ENCODE data around the gene NTRK2. TPM values are rescaled to one million over a fixed set of nuclear protein-coding genes. Genes with fewer than 3 reads are reported as not detected.

Gene NTRK2
- total and polyA plus RNA-seq, 2 experiments from 2014 or later = 0.03 TPM; not detected in 1

- Mint-ChIP-seq H3K9me3 (no peaks in the 10 kb centered on the region), H3K36me3 (ENCODE audit: low read depth) (no peaks in the 10 kb centered on the region)
These were observed 12.2 kb downstream of the NTRK2 start for GRCh38 chr9:84681516-84682285.

GRCh38 chr9:84686068-84686467, 16.5 kb downstream of the NTRK2 start:
- Histone ChIP-seq H3F3A (replicated peaks; ENCODE audit: low read depth) (no peaks in the 10 kb centered on the region), H3K27ac (ENCODE audit: low read depth) (no peak overlapping the region), H4K20me1 (replicated peaks; ENCODE audit: insufficient read depth) (no peaks in the 10 kb centered on the region), H3K36me3 (ENCODE audit: insufficient read depth) (no peaks in the 10 kb centered on the region), H3K4me3 (no peak overlapping the region), H3K27me3 (ENCODE audit: insufficient read depth) (no peaks in the 10 kb centered on the region), H3K79me2 (replicated peaks; ENCODE audit: insufficient read depth) (no peaks in the 10 kb centered on the region), H2AFZ (no peak overlapping the region), H3K4me1 (ENCODE audit: insufficient read depth) (no peaks in the 10 kb centered on the region), H3K9me2 (ENCODE audit: insufficient read depth) (no peaks in the 10 kb centered on the region; the same call in 1 of the 2 replicates), H3K4me2 (no peak overlapping the region)
- H3K27me3 Mint-ChIP-seq (ENCODE audit: insufficient read depth, low read depth, poor library complexity) = no peaks in the 10 kb centered on the region
- ATAC-seq (no peak), DNase-seq (ENCODE audit: low spot score) (no peak)
- H3K4me3 Mint-ChIP-seq = no peak overlapping the region
- H3K36me3 Mint-ChIP-seq (ENCODE audit: low read depth) = no peaks in the 10 kb centered on the region
- no peak overlapping the region; the same call in 1 of the 2 replicates for H3K27ac Mint-ChIP-seq
- no peaks in the 10 kb centered on the region for H3K4me1 Mint-ChIP-seq
- no peaks in the 10 kb centered on the region for H3K9me3 Mint-ChIP-seq
- TF ChIP-seq ETS1 (IDR thresholded peaks at IDR 0.05) (no peak), STAT1 (IDR thresholded peaks at IDR 0.05; ENCODE audit: unreplicated experiment) (no peak), NANOG (IDR thresholded peaks at IDR 0.05; ENCODE audit: borderline replicate concordance) (no peak), POLR2AphosphoS5 (IDR thresholded peaks at IDR 0.05; ENCODE audit: low read depth) (no peak), CTCF (conservative IDR thresholded peaks at IDR 0.05; ENCODE audit: low read depth in 2 of 2) (no peak), ZNF331 (CRISPR knock-in tag; IDR thresholded peaks at IDR 0.05; ENCODE audit: low read depth) (no peak), CREB1 (CRISPR knock-in tag; IDR thresholded peaks at IDR 0.05; ENCODE audit: low read depth) (no peak), EZH2 (IDR thresholded peaks at IDR 0.05; ENCODE audit: low read depth, unreplicated experiment) (no peak), JUNB (IDR thresholded peaks at IDR 0.05; ENCODE audit: unreplicated experiment) (no peak), ZNF114 (CRISPR knock-in tag; IDR thresholded peaks at IDR 0.05) (no peak)

More at GRCh38 chr9:84681516-84682285, 12.2 kb downstream of the NTRK2 start:
- Mint-ChIP-seq H3K27me3 (ENCODE audit: insufficient read depth, low read depth, poor library complexity) (peaks cover 3% of the 10 kb centered on the region), H3K4me1 (no peaks in the 10 kb centered on the region), H3K4me3 (no peak overlapping the region), H3K27ac (no peak overlapping the region)
- Histone ChIP-seq H4K20me1 (replicated peaks; ENCODE audit: insufficient read depth) (no peaks in the 10 kb centered on the region), H3K79me2 (replicated peaks; ENCODE audit: insufficient read depth) (no peaks in the 10 kb centered on the region), H2AFZ (no peak overlapping the region), H3K9me2 (ENCODE audit: insufficient read depth) (no peaks in the 10 kb centered on the region), H3K4me3 (no peak overlapping the region), H3K4me1 (ENCODE audit: insufficient read depth) (no peaks in the 10 kb centered on the region), H3K27ac (ENCODE audit: low read depth) (no peak overlapping the region), H3F3A (replicated peaks; ENCODE audit: low read depth) (no peaks in the 10 kb centered on the region), H3K36me3 (ENCODE audit: insufficient read depth) (no peaks in the 10 kb centered on the region), H3K27me3 (ENCODE audit: insufficient read depth) (no peaks in the 10 kb centered on the region), H3K4me2 (no peak overlapping the region)
- DNase-seq (ENCODE audit: low spot score) (no peak), ATAC-seq (no peak)
- TF ChIP-seq EZH2phosphoT487 (IDR thresholded peaks at IDR 0.05; ENCODE audit: unreplicated experiment) (no peak), POLR2AphosphoS5 (IDR thresholded peaks at IDR 0.05; ENCODE audit: low read depth) (no peak), ZNF114 (CRISPR knock-in tag; IDR thresholded peaks at IDR 0.05) (no peak), EZH2 (IDR thresholded peaks at IDR 0.05; ENCODE audit: low read depth, unreplicated experiment) (no peak), REST (IDR thresholded peaks at IDR 0.05; ENCODE audit: unreplicated experiment) (no peak), NANOG (IDR thresholded peaks at IDR 0.05; ENCODE audit: borderline replicate concordance) (no peak)

Data from GM23338 (cell line).